Pancreas (tissue), 10 donors: Measurements from ENCODE around the gene CYTH4. TPM values are rescaled to one million over a fixed set of nuclear protein-coding genes. Genes with fewer than 3 reads are reported as not detected.

ENCODE experiments used
- ATAC-seq, 4 donors: fragments of 200-7000 bp; cut with Tn5 transposase; one replicate each; pipeline versions ENCODE4 v1.8.0 to v1.9.1; 2020; ENCODE audit warnings: mild to moderate bottlenecking in 4 of 4, moderate library complexity in 4 of 4
- DNase-seq, 6 donors: peaks; one replicate each; pipeline ENCODE4 v3.0.0-alpha.2; 2020
- FAIRE-seq: peaks from 2 replicates; lab custom pipeline; 2012; peaks lifted over from hg19 to GRCh38; lab: Jason Lieb, UNC
- H3K27ac ChIP-seq, 4 donors: fragments of 200-600 bp; sonication (generic); 1 replicate in 3 of 4; 2 replicates in 1 of 4; pipeline versions ENCODE4 v1.5.0 to v1.8.0; 2020
- H3K27me3 ChIP-seq, 4 donors: fragments of 200-600 bp; one replicate each; pipeline ENCODE4 v1.8.0; 2021
- H3K36me3 ChIP-seq, 3 donors: fragments of 200-600 bp; sonication (generic) in 1 of 3; one replicate each; pipeline versions ENCODE4 v1.5.0 to v1.8.0; 2020 to 2021
- H3K4me1 ChIP-seq, 3 donors: fragments of 200-600 bp; one replicate each; pipeline ENCODE4 v1.8.0; 2021
- H3K4me3 ChIP-seq, 4 donors: fragments of 200-600 bp; sonication (generic) in 2 of 4; one replicate each; pipeline versions ENCODE4 v1.5.0 to v1.8.0; 2020 to 2021
- H3K9me3 ChIP-seq, 4 donors: fragments of 200-600 bp; one replicate each; pipeline ENCODE4 v1.8.0; 2021
- CTCF ChIP-seq, 4 donors: fragments of 200-600 bp; sonication (generic) in 3 of 4; IDR thresholded peaks; one replicate each; pipeline versions ENCODE4 v1.5.0 to v1.8.0; 2021; ENCODE audit warnings: antibody characterized with exemption in 4 of 4
- WGBS, 2 donors: extraction: QIAGEN DNeasy Blood & Tissue Kit; methylation state at CpG; one replicate each; pipeline ENCODE4 v1.1.7; 2013; 5-methylcytosine and 5-hydroxymethylcytosine counted together
- intact Hi-C, 3 donors: fragments of 100-400 bp; cut with DNase I; formaldehyde crosslinking; loops; one replicate each; pipeline versions ENCODE4 v1.11.1 to v1.14.2; 2022
- polyA plus RNA-seq, 2 donors: library from polyadenylated mRNA; stranded (reverse); fragments of 200-250 nt; gene quantifications; one replicate each; pipeline ENCODE4 v1.2.3, GENCODE V29; 2013
- total RNA-seq, 6 donors: library from RNA; stranded (reverse); fragmentation: NEBNext Ultra II Directional in 4 of 6; extraction: Animal tissue kit (Norgen Biotek cat#: 25700) in 4 of 6; gene quantifications; one replicate each; pipeline versions ENCODE4 v1.2.1 to v1.2.4, GENCODE V29; 2021 to 2023
- donor health status: healthy with polysubstance abuse.
- donor health status: DM: no; HTN: no; CAD: no; lungs with moderate emphysema.
- donor health status: DM: no; HTN: no; CAD: no.
- donor health status: control.
- donor health status: control.
- donor health status: Bipolar disorder and iron deficiency.
- donor health status: DM: yes; HTN: yes; CAD: no.
- donor health status: DM: no; HTN: no; CAD: no.
- donor health status: DM: no; HTN: no; CAD: no.
- donor health status: DM: yes; HTN: yes; CAD: no.

CYTH4 gene
- total and polyA plus RNA-seq, 8 donors: 0.79 to 12.0 (median 2.8) TPM

GRCh38 chr22:37317698-37318210 is 35.4 kb downstream of the CYTH4 start:
- no peak for TF ChIP-seq CTCF (IDR thresholded peaks at IDR 0.05)
- no peaks in the 10 kb centered on the region for H3K4me1 ChIP-seq
- H3K36me3 ChIP-seq: no peaks in the 10 kb centered on the region
- DNase-seq (no peak), ATAC-seq (no peak), FAIRE-seq (no peak)
- no peak overlapping the region for H3K4me3 ChIP-seq
- intact Hi-C loops: loop anchor here (2.0 to 10.0 kb wide), 3 partner anchors 110 to 139 kb away; partner anchors contain the start of gene ELFN2 (in 1 of the 3)
- H3K27me3 ChIP-seq: no peaks in the 10 kb centered on the region
- 74 to 77% methylated on average over 6 of the region's 6 CpGs for WGBS, 2 donors
- H3K9me3 ChIP-seq: no peaks in the 10 kb centered on the region
- no peak overlapping the region for H3K27ac ChIP-seq

GRCh38 chr22:37318364-37319109 is 36.2 kb downstream of the CYTH4 start:
- Histone ChIP-seq H3K27ac (no peak overlapping the region), H3K9me3 (no peaks in the 10 kb centered on the region), H3K27me3 (no peaks in the 10 kb centered on the region), H3K4me1 (peaks cover 0 to 7% (median 0%) of the 10 kb centered on the region in 3 donors), H3K4me3 (no peak overlapping the region), H3K36me3 (no peaks in the 10 kb centered on the region)
- 61 to 71% methylated on average over 18 of the region's 18 CpGs for WGBS, 2 donors
- intact Hi-C loops: loop anchor here in 2 of 3 donors (2.0 to 10.0 kb wide), 3 partner anchors 109 to 138 kb away; partner anchors contain the start of gene ELFN2 (in 1 of the 2)
- FAIRE-seq: no peak
- no peak for ATAC-seq
- no peak for TF ChIP-seq CTCF (IDR thresholded peaks at IDR 0.05)
- DNase-seq: no peak

GRCh38 chr22:37319469-37319868 is 37.2 kb downstream of the CYTH4 start:
- no peak for DNase-seq
- Histone ChIP-seq H3K36me3 (no peaks in the 10 kb centered on the region), H3K4me1 (peaks cover 0 to 15% (median 0%) of the 10 kb centered on the region in 3 donors), H3K4me3 (no peak overlapping the region), H3K27ac (no peak overlapping the region), H3K9me3 (no peaks in the 10 kb centered on the region), H3K27me3 (peaks cover 0 to 2% (median 0%) of the 10 kb centered on the region in 4 donors)
- no peak for TF ChIP-seq CTCF (IDR thresholded peaks at IDR 0.05)
- intact Hi-C loops: loop anchor here in 2 of 3 donors (2.0 to 10.0 kb wide), 3 partner anchors 108 to 137 kb away; partner anchors contain the start of gene ELFN2 (in 1 of the 2)
- 73 to 79% methylated on average over 10 of the region's 10 CpGs for WGBS, 2 donors
- no peak for FAIRE-seq
- ATAC-seq: no peak

GRCh38 chr22:37320726-37321677 is 38.7 kb downstream of the CYTH4 start:
- no peak for TF ChIP-seq CTCF (IDR thresholded peaks at IDR 0.05)
- Histone ChIP-seq H3K4me1 (peaks cover 0 to 21% (median 0%) of the 10 kb centered on the region in 3 donors), H3K27me3 (peaks cover 0 to 13% (median 1%) of the 10 kb centered on the region in 4 donors), H3K27ac (no peak overlapping the region), H3K9me3 (no peaks in the 10 kb centered on the region), H3K36me3 (no peaks in the 10 kb centered on the region), H3K4me3 (no peak overlapping the region)
- 67 to 73% methylated on average over 16 of the region's 16 CpGs for WGBS, 2 donors
- FAIRE-seq (no peak), DNase-seq (no peak), ATAC-seq (no peak)
- intact Hi-C loops: no loop called here
